RPMI8226 (cell line): Measurements from ENCODE around the gene PACS2.

Source experiments
- DNase-seq: peaks from one replicate; pipeline ENCODE4 v3.0.0-alpha.2; 2015

PACS2 gene

GRCh38 chr14:105412771-105413543 lies 98.4 kb downstream of the PACS2 start:
- no peak for DNase-seq

- no peak for DNase-seq
Observed at GRCh38 chr14:105413544-105413886, 99.0 kb downstream of the PACS2 start.

GRCh38 chr14:105414456-105415371 lies 100.2 kb downstream of the PACS2 start:
- DNase-seq: peak; percentile 70

GRCh38 chr14:105415481-105416428 lies 101.2 kb downstream of the PACS2 start:
- no peak for DNase-seq

- no peak for DNase-seq
Observed at GRCh38 chr14:105416671-105417070, 102.1 kb downstream of the PACS2 start.

- DNase-seq: no peak
Observed at GRCh38 chr14:105417690-105418121, 103.2 kb downstream of the PACS2 start.

GRCh38 chr14:105418269-105419194 lies 104.0 kb downstream of the PACS2 start:
- no peak for DNase-seq

- peak; percentile 62 for DNase-seq
Observed at GRCh38 chr14:105419195-105420091, 104.9 kb downstream of the PACS2 start, which contains the start of gene MTA1. Gene MTA1, plus strand, starts transcription at chr14:105419827. Its CDS starts 209 bp downstream, at chr14:105420036.

GRCh38 chr14:105420101-105420973 lies 105.8 kb downstream of the PACS2 start:
- no peak for DNase-seq

GRCh38 chr14:105420974-105421674 lies 106.6 kb downstream of the PACS2 start:
- DNase-seq: no peak

- DNase-seq: no peak
Observed at GRCh38 chr14:105421723-105422615, 107.4 kb downstream of the PACS2 start.

- DNase-seq: no peak
Observed at GRCh38 chr14:105422695-105423487, 108.3 kb downstream of the PACS2 start.

- no peak for DNase-seq
Observed at GRCh38 chr14:105423488-105424195, 109.1 kb downstream of the PACS2 start.

GRCh38 chr14:105424861-105425260 lies 110.3 kb downstream of the PACS2 start:
- no peak for DNase-seq

GRCh38 chr14:105425823-105426247 lies 111.3 kb downstream of the PACS2 start:
- no peak for DNase-seq
